Measurements from ENCODE around the gene SLCO2A1.

DNA sequence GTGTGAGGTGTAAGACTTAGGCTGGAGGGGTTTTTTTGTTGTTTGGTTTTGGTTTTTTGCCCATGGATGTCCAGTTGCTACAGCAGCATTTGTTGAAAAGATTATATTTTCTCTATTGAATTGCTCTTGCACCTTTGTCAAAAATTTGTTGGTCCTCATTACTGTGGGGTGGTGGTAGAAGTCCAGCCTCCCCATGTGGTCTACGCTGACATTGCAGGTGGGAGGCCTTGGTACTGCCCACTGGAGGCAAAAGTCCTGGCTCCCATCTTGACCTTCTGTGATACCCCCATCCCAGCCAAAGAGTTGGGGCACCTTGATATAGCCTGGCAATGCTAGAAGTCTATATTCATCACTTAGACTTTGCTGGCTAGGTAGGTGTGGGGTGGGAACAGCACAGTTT, 128.6 kb downstream of the SLCO2A1 start:
- TF ChIP-seq, protein P1, sequence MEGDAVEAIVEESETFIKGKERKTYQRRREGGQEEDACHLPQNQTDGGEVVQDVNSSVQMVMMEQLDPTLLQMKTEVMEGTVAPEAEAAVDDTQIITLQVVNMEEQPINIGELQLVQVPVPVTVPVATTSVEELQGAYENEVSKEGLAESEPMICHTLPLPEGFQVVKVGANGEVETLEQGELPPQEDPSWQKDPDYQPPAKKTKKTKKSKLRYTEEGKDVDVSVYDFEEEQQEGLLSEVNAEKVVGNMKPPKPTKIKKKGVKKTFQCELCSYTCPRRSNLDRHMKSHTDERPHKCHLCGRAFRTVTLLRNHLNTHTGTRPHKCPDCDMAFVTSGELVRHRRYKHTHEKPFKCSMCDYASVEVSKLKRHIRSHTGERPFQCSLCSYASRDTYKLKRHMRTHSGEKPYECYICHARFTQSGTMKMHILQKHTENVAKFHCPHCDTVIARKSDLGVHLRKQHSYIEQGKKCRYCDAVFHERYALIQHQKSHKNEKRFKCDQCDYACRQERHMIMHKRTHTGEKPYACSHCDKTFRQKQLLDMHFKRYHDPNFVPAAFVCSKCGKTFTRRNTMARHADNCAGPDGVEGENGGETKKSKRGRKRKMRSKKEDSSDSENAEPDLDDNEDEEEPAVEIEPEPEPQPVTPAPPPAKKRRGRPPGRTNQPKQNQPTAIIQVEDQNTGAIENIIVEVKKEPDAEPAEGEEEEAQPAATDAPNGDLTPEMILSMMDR (IDR thresholded peaks at IDR 0.05; ENCODE audit: insufficient read depth, low read length, poor library complexity, severe bottlenecking): no peak
- TF ChIP-seq EZH2phosphoT487 (conservative IDR thresholded peaks at IDR 0.05; ENCODE audit: low read length): no peak

Data from SU-DHL-6 (cell line).